Ectodermal cell (in vitro differentiated cells): Measurements from ENCODE around the gene SSR1.

Experiments used
- H3K27ac ChIP-seq: 2 replicates; pipeline ENCODE4 v1.7.0; 2013; ENCODE audit warnings: mild to moderate bottlenecking, low read depth, low read length; ENCODE audit not compliant: insufficient read depth, poor library complexity, severe bottlenecking
- H3K27me3 ChIP-seq: 2 replicates; pipeline ENCODE4 v1.7.0; 2013; ENCODE audit warnings: mild to moderate bottlenecking, low read length; ENCODE audit not compliant: insufficient read depth, control insufficient read depth, poor library complexity, severe bottlenecking
- H3K36me3 ChIP-seq: one replicate; pipeline ENCODE4 v1.7.0; 2013; ENCODE audit warnings: low read length; ENCODE audit not compliant: control insufficient read depth, insufficient read depth
- H3K4me1 ChIP-seq: one replicate; pipeline ENCODE4 v1.7.0; 2013; ENCODE audit warnings: low read length; ENCODE audit not compliant: control insufficient read depth, insufficient read depth
- H3K4me3 ChIP-seq: 2 replicates; pipeline ENCODE4 v1.7.0; 2013; ENCODE audit warnings: low read depth, low read length, control low read depth; ENCODE audit not compliant: insufficient read depth
- H3K9me3 ChIP-seq: 2 replicates; pipeline ENCODE4 v1.7.0; 2013; ENCODE audit warnings: mild to moderate bottlenecking, low read length, moderate library complexity; ENCODE audit not compliant: control insufficient read depth
- WGBS, 2 experiments: methylation state at CpG; one replicate each; pipeline ENCODE4 v1.1.7; 2013; ENCODE audit warnings: missing lambda C conversion rate in 2 of 2; 5-methylcytosine and 5-hydroxymethylcytosine counted together

The SSR1 gene

GRCh38 chr6:7240351-7240750, 72.6 kb downstream of the SSR1 start:
- Histone ChIP-seq H3K36me3 (no peaks in the 10 kb centered on the region), H3K4me3 (no peak overlapping the region), H3K9me3 (no peaks in the 10 kb centered on the region), H3K27me3 (no peaks in the 10 kb centered on the region), H3K4me1 (peaks cover 22% of the 10 kb centered on the region), H3K27ac (no peak overlapping the region)
- 90 to 95% methylated on average over 9 of the region's 9 CpGs for WGBS, 2 experiments

- H3K9me3 ChIP-seq, result no peaks in the 10 kb centered on the region
- 90 to 91% methylated on average over 5 of the region's 5 CpGs for WGBS, 2 experiments
- no peaks in the 10 kb centered on the region for H3K27me3 ChIP-seq
- H3K4me3 ChIP-seq, result no peak overlapping the region
- H3K27ac ChIP-seq, result no peak overlapping the region
- peaks cover 22% of the 10 kb centered on the region for H3K4me1 ChIP-seq
- H3K36me3 ChIP-seq, result no peaks in the 10 kb centered on the region
These were observed 73.4 kb downstream of the SSR1 start for GRCh38 chr6:7239590-7239948.

DNA sequence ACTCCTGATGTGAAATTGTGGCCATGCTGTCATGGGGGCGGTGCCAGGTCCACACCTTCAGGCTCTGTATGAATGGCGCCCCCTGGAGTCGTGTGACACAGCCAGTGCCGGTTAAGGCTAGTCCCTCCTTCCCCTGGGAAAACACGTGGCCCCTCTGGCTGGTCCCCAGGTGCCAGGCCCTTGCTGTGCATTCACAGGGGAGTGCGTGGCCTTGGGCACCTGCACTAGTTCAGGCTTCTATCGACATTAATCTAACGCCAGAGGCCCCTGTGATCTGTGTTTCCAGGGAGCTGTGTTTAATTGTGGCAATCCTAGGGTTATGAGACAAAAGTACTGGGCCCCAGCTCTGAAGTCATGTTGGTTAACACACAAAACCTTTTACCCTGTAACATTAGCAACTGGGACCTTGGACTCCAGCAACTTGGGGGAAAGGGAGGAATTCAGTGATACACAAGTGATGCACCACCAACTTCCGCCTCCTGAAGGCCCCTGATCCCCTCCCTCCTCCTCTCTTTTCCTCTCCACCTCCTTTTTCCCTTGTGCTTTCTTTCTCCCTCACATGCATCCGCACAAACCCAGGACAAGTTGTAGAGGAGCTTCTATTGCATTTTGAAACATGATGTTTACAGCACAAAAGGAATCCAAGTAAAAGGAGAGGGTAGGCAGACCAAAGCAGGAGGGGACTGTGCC, 74.0 kb downstream of the SSR1 start:
- Histone ChIP-seq H3K9me3 (no peaks in the 10 kb centered on the region), H3K4me3 (no peak overlapping the region), H3K4me1 (peaks cover 22% of the 10 kb centered on the region), H3K36me3 (no peaks in the 10 kb centered on the region), H3K27ac (no peak overlapping the region), H3K27me3 (no peaks in the 10 kb centered on the region)
- 44% methylated on average over 10 of the region's 10 CpGs for WGBS, 2 experiments

- H3K9me3 ChIP-seq, result no peaks in the 10 kb centered on the region
- no peak overlapping the region for H3K4me3 ChIP-seq
- H3K27me3 ChIP-seq, result no peaks in the 10 kb centered on the region
- no peaks in the 10 kb centered on the region for H3K36me3 ChIP-seq
- 91% methylated on average over 5 of the region's 5 CpGs for WGBS, 2 experiments
- H3K4me1 ChIP-seq, result peaks cover 20% of the 10 kb centered on the region
- no peak overlapping the region for H3K27ac ChIP-seq
These were observed 74.5 kb downstream of the SSR1 start for GRCh38 chr6:7238526-7238899.

- 94 to 95% methylated on average over 8 of the region's 8 CpGs for WGBS, 2 experiments
- no peak overlapping the region for H3K27ac ChIP-seq
- H3K4me3 ChIP-seq, result no peak overlapping the region
- no peaks in the 10 kb centered on the region for H3K9me3 ChIP-seq
- H3K27me3 ChIP-seq, result no peaks in the 10 kb centered on the region
- H3K4me1 ChIP-seq, result peaks cover 12% of the 10 kb centered on the region
- H3K36me3 ChIP-seq, result no peaks in the 10 kb centered on the region
These were observed 75.3 kb downstream of the SSR1 start for GRCh38 chr6:7237653-7238188.

DNA sequence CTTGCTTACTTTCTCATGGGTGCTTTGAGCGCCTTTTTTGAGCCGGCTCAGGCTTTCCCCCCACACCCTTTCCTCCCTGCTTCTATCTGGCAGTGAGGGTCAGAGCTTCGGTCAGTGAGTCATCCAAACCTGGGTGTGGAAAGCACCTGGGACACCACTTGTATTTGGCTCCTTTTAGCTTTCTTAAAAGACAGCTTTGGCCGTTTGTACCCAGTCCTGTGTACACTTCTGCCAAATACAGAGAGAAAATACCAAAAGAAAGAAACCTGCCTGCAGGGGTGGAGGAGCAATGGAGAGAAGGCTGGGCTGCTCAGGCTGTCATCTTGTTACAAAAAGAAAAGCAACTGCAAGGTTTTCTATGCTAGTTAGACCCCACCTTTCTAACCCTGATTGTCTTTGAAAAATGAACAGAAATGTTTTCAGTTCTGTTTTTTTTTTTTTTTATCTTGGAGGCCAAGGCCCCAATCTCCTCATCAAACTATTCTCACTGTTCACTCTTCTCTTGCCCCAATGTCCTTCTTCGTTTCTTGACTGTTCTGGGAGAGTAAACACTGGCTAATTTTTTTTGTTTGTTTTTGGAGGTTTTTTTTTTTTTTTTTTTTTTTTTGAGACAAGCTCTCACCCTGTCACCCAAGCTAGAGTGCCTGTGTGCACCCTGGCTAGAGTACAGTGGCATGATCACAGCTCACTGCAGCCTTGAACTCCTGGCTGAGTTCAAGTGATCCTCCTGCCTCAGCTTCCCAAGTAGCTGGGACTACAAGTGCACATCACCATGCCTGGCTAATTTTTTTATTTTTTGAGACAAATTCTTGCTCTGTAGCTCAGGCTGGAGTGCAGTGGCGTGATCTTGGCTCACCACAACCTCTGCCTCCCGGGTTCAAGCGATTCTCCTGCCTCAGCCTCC, 76.4 kb downstream of the SSR1 start:
- H3K36me3 ChIP-seq, result peaks cover 5% of the 10 kb centered on the region
- WGBS, 2 experiments, result 87 to 92% methylated on average over 8 of the region's 8 CpGs

GRCh38 chr6:7235712-7236305, 77.2 kb downstream of the SSR1 start:
- Histone ChIP-seq H3K9me3 (no peaks in the 10 kb centered on the region), H3K4me3 (no peak overlapping the region), H3K4me1 (no peaks in the 10 kb centered on the region), H3K36me3 (peaks cover 5% of the 10 kb centered on the region), H3K27ac (no peak overlapping the region), H3K27me3 (no peaks in the 10 kb centered on the region)
- WGBS, 2 experiments, result 94 to 95% methylated on average over 9 of the region's 9 CpGs

More for the DNA sequence above, 76.4 kb downstream of the SSR1 start:
- H3K9me3 ChIP-seq, result no peaks in the 10 kb centered on the region
- H3K27ac ChIP-seq, result no peak overlapping the region
- H3K4me1 ChIP-seq, result peaks cover under 1% of the 10 kb centered on the region
- H3K4me3 ChIP-seq, result no peak overlapping the region
- H3K27me3 ChIP-seq, result no peaks in the 10 kb centered on the region

GRCh38 chr6:7234547-7234946, 78.5 kb downstream of the SSR1 start:
- Histone ChIP-seq H3K36me3 (peaks cover 5% of the 10 kb centered on the region), H3K4me1 (no peaks in the 10 kb centered on the region), H3K4me3 (no peak overlapping the region), H3K9me3 (no peaks in the 10 kb centered on the region), H3K27me3 (no peaks in the 10 kb centered on the region), H3K27ac (no peak overlapping the region)
- WGBS, 2 experiments, result 95 to 99% methylated on average over 3 of the region's 3 CpGs

DNA sequence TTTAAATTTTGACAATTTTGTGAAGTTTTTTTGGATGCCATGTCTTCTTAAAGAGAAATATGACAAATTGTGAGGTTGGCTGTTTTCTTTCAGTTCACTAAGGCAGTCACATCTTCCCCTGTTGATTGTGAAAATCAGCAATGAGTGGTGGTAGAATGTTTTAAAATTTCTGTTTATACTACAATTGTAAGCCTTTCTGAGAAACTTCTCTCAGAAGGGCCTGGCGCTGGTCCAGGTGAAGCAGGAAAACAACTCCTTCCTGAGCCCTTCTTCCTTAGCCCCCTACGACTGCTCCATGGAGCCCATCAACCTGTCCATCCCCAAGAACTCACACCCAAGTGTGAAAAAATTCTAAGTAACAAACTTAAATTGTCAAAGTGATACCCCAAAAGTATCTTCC, 80.6 kb downstream of the SSR1 start:
- H3K4me3 ChIP-seq, result no peak overlapping the region
- WGBS, 2 experiments, result 90 to 97% methylated on average over 2 of the region's 2 CpGs
- H3K27ac ChIP-seq, result no peak overlapping the region
- H3K9me3 ChIP-seq, result no peaks in the 10 kb centered on the region
- H3K27me3 ChIP-seq, result no peaks in the 10 kb centered on the region
- no peaks in the 10 kb centered on the region for H3K4me1 ChIP-seq
- peaks cover 5% of the 10 kb centered on the region for H3K36me3 ChIP-seq
